ENCODE results near the gene GSPT1.
"Not testable (repeated sequence)": the region's sequence is repeated elsewhere in the genome, so short reads cannot be mapped to it uniquely, and the experiment has no call there.

DNA sequence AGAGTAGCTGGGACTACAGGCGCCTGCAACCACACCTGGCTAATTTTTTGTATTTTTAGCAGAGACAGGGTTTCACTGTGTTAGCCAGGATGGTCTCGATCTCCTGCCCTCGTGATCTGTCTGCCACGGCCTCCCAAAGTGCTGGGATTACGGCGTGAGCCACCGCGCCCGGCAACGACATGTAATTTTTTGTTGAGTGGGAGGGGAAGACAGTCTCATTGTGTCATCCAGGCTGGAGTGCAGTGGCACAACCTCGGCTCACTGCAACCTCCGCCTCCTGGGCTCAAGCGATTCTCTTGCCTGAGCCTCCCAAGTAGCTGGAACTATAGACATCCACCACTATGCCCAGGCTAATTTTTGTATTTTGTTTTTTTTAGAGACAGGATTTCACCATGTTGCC lies 96.8 kb downstream of the GSPT1 start:
- TF ChIP-seq, protein P1, sequence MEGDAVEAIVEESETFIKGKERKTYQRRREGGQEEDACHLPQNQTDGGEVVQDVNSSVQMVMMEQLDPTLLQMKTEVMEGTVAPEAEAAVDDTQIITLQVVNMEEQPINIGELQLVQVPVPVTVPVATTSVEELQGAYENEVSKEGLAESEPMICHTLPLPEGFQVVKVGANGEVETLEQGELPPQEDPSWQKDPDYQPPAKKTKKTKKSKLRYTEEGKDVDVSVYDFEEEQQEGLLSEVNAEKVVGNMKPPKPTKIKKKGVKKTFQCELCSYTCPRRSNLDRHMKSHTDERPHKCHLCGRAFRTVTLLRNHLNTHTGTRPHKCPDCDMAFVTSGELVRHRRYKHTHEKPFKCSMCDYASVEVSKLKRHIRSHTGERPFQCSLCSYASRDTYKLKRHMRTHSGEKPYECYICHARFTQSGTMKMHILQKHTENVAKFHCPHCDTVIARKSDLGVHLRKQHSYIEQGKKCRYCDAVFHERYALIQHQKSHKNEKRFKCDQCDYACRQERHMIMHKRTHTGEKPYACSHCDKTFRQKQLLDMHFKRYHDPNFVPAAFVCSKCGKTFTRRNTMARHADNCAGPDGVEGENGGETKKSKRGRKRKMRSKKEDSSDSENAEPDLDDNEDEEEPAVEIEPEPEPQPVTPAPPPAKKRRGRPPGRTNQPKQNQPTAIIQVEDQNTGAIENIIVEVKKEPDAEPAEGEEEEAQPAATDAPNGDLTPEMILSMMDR (conservative IDR thresholded peaks at IDR 0.05; ENCODE audit: low read depth, low read length): not testable (repeated sequence)
- TF ChIP-seq EZH2 (IDR thresholded peaks at IDR 0.05; ENCODE audit: borderline replicate concordance, low read depth, low read length, poor library complexity, severe bottlenecking): not testable (repeated sequence)

All from A673 (cell line).